Measurements from ENCODE around the gene SH3D19. TPM values are rescaled to one million over a fixed set of nuclear protein-coding genes. Genes with fewer than 3 reads are reported as not detected.

The SH3D19 gene
- total RNA-seq, 2 donors from 2014 or later = 94.8 to 143 TPM

- no peaks in the 10 kb centered on the region for H3K27me3 ChIP-seq (replicated peaks; ENCODE audit: insufficient read depth)
- DNase-seq (ENCODE audit: low spot score) = no peak
- H3K4me3 ChIP-seq = no peak overlapping the region
- no peak for ATAC-seq (ENCODE audit: insufficient number of reproducible peaks, low FRiP score, low read depth)
- H3K9me3 ChIP-seq = no peaks in the 10 kb centered on the region
- no peaks in the 10 kb centered on the region for H3K36me3 ChIP-seq
- no peak overlapping the region for H3K27ac ChIP-seq
- H3K4me1 ChIP-seq (ENCODE audit: control insufficient read depth in 1 of 2, low read depth in 2 of 2) = no peaks in the 10 kb centered on the region
- no peak for TF ChIP-seq CTCF (IDR thresholded peaks at IDR 0.05)
These were observed 57.4 kb downstream of the SH3D19 start for GRCh38 chr4:151267822-151268535.

GRCh38 chr4:151267104-151267503, 58.3 kb downstream of the SH3D19 start:
- no peak for TF ChIP-seq CTCF (IDR thresholded peaks at IDR 0.05)
- DNase-seq (ENCODE audit: low spot score) = no peak
- H3K27me3 ChIP-seq (replicated peaks; ENCODE audit: insufficient read depth) = no peaks in the 10 kb centered on the region
- no peaks in the 10 kb centered on the region for H3K9me3 ChIP-seq
- H3K4me1 ChIP-seq (ENCODE audit: control insufficient read depth in 1 of 2, low read depth in 2 of 2) = no peaks in the 10 kb centered on the region
- no peak for ATAC-seq (ENCODE audit: insufficient number of reproducible peaks, low FRiP score, low read depth)
- H3K36me3 ChIP-seq = no peaks in the 10 kb centered on the region
- no peak overlapping the region for H3K27ac ChIP-seq
- H3K4me3 ChIP-seq = no peak overlapping the region

GRCh38 chr4:151266497-151266896, 58.9 kb downstream of the SH3D19 start:
- H3K9me3 ChIP-seq = no peaks in the 10 kb centered on the region
- H3K27ac ChIP-seq = no peak overlapping the region
- DNase-seq (ENCODE audit: low spot score) (no peak), ATAC-seq (ENCODE audit: insufficient number of reproducible peaks, low FRiP score, low read depth) (no peak)
- H3K27me3 ChIP-seq (replicated peaks; ENCODE audit: insufficient read depth) = no peaks in the 10 kb centered on the region
- H3K4me1 ChIP-seq (ENCODE audit: control insufficient read depth in 1 of 2, low read depth in 2 of 2) = no peaks in the 10 kb centered on the region
- no peaks in the 10 kb centered on the region for H3K36me3 ChIP-seq
- no peak for TF ChIP-seq CTCF (IDR thresholded peaks at IDR 0.05)
- H3K4me3 ChIP-seq = no peak overlapping the region

- DNase-seq (ENCODE audit: low spot score) = no peak
- H3K36me3 ChIP-seq = no peaks in the 10 kb centered on the region
- H3K4me3 ChIP-seq = no peak overlapping the region
- no peaks in the 10 kb centered on the region for H3K4me1 ChIP-seq (ENCODE audit: control insufficient read depth in 1 of 2, low read depth in 2 of 2)
- no peak for TF ChIP-seq CTCF (IDR thresholded peaks at IDR 0.05)
- H3K27me3 ChIP-seq (replicated peaks; ENCODE audit: insufficient read depth) = no peaks in the 10 kb centered on the region
- H3K27ac ChIP-seq = no peak overlapping the region
- H3K9me3 ChIP-seq = no peaks in the 10 kb centered on the region
- ATAC-seq (ENCODE audit: insufficient number of reproducible peaks, low FRiP score, low read depth) = no peak
These were observed 62.0 kb downstream of the SH3D19 start for GRCh38 chr4:151263455-151263854.

- ATAC-seq (ENCODE audit: insufficient number of reproducible peaks, low FRiP score, low read depth) (no peak), DNase-seq (ENCODE audit: low spot score) (no peak)
- H3K27me3 ChIP-seq (replicated peaks; ENCODE audit: insufficient read depth) = no peaks in the 10 kb centered on the region
- no peak overlapping the region for H3K27ac ChIP-seq
- no peak overlapping the region for H3K4me3 ChIP-seq
- H3K4me1 ChIP-seq (ENCODE audit: control insufficient read depth in 1 of 2, low read depth in 2 of 2) = no peaks in the 10 kb centered on the region
- TF ChIP-seq CTCF (IDR thresholded peaks at IDR 0.05) = no peak
- no peaks in the 10 kb centered on the region for H3K9me3 ChIP-seq
- H3K36me3 ChIP-seq = no peaks in the 10 kb centered on the region
These were observed 64.9 kb downstream of the SH3D19 start for GRCh38 chr4:151260526-151260925.

All from thoracic aorta (tissue), 2 donors.